Hindlimb muscle (tissue), 1 donor: ENCODE results near the gene NSUN4. TPM values are rescaled to one million over a fixed set of nuclear protein-coding genes. Genes with fewer than 3 reads are reported as not detected.
"Not testable (repeated sequence)": the region's sequence is repeated elsewhere in the genome, so short reads cannot be mapped to it uniquely, and the experiment has no call there.

Source experiments
- DNase-seq: peaks from one replicate; pipeline ENCODE4 v3.0.0-alpha.2; 2013
- polyA plus RNA-seq: library from polyadenylated mRNA; unstranded; fragments of 120-200 nt; gene quantifications from one replicate; pipeline ENCODE4 v1.2.1, GENCODE V29; 2013; ENCODE audit not compliant: insufficient read length

NSUN4 gene
- polyA plus RNA-seq, 1 donor = 16.3 TPM

DNA sequence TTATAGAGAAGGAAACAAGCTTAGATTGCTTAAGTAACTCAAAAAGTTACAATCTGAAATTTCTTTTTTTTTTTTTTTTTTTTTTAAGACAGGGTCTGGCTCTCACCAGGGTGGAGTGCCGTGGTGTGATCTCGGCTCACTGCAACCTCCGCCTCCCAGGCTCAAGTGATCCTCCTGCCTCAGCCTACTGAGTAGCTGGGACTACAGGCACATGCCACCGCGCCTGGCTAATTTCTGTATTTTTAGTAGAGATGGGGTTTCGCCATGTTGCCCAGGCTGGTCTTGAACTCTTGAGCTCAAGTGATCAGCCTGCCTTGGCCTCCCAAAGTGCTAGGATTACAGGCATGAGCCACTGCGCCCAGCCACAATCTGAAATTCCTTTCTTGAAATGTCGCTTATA is 27.1 kb downstream of the NSUN4 start:
- not testable (repeated sequence) for DNase-seq

DNA sequence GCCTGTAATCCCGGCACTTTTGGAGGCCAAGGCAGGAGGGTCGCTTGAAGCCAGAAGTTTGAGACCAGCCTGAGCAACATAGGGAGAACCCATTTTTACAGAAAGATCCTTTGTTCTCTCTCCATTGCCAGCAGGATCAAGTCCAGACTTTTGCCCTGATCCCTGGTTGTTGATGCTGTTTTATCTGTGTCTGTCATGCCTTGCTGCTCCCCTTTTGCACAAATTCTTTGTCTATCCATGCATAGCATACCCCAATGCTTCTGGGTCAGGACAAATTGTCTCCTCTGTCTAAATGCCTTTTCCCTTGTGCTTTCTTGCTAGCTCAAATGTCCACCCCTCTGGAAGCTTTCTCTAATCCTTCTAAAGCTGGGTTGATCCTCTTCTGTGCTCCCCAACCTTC is 28.2 kb downstream of the NSUN4 start:
- no peak for DNase-seq

GRCh38 chr1:46369542-46370213 is 29.1 kb downstream of the NSUN4 start:
- no peak for DNase-seq

GRCh38 chr1:46370214-46370633 is 29.6 kb downstream of the NSUN4 start:
- no peak for DNase-seq

DNA sequence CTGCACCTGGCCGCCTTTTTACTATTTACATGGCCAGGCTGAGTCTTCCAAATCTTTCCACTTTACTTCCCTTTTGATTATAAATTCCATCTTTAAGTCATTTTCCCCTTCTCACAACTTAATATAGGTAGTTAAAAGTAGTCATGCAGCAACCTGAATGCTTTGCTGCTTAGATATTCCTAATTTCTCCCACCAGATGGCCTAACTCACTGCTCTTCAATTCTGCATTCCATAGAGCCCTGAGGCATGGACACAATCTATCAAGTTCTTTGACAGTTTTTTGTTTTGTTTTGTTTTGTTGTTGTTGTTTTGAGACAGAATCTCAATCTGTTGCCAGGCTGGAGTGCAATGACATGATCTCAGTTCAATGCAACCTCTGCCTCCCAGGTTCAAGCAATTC is 31.8 kb downstream of the NSUN4 start:
- no peak for DNase-seq

DNA sequence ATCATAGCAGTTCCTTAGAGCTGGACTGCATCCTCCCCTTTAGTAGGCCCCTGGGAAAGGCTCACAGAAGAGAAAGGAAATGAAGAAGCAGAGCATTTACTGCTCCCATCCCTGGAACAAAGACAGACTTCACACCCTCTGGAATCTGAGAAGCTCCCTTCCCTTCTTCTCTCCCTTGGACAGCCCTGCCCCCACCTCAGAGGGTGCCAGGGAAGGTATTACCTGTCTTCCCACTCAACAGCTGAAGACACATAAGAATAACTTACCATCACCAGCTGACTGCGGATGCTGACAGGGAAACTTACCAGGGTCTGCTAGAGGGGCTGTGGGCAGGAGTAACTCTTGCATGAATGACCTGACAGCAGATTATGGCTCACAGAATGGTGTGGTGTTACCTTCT is 39.4 kb downstream of the NSUN4 start:
- no peak for DNase-seq

DNA sequence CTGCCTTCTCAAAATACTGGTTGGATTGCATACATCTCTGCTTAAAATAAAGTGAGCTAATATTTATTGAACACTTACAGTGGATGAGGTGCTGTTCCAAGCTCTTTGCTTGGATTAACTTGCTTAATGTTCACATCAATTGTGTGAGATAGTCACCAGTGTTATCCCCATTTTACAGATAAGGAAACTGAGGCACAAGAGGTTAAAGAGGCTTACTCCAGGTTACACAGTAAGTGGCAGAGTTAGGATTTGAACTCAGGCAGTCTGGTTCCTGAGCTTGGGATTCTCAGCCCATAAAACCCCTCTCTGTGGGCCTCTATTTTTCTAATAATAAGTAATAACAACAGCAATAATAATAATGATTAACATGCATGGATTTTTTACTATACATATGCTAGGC is 39.9 kb downstream of the NSUN4 start:
- DNase-seq = no peak

DNA sequence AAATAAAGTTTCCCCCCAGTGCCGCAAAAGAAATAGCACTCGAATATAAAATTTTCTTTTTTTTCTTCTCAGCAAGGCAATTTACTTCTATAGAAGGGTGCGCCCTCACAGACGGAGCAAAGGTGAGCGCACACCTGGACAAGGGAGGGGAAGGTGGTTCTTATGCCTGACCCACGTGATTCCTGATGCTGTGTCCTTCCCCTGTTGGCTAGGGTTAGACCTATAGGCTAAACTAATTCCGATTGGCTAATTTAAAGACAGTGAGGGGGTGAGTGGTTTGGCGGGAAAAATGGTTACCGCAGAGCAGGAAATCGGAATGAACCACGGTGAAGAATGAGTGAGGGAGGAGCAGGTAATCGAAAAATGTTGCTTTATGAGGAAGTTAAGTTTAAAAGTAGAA is 52.9 kb downstream of the NSUN4 start:
- DNase-seq = no peak

- DNase-seq = peak; percentile 67
These were observed 53.7 kb downstream of the NSUN4 start, which contains the start of gene FAAH for GRCh38 chr1:46394108-46394871. FAAH (plus strand) TSS chr1:46394317; CDS start chr1:46394349, 32 bp downstream.

DNA sequence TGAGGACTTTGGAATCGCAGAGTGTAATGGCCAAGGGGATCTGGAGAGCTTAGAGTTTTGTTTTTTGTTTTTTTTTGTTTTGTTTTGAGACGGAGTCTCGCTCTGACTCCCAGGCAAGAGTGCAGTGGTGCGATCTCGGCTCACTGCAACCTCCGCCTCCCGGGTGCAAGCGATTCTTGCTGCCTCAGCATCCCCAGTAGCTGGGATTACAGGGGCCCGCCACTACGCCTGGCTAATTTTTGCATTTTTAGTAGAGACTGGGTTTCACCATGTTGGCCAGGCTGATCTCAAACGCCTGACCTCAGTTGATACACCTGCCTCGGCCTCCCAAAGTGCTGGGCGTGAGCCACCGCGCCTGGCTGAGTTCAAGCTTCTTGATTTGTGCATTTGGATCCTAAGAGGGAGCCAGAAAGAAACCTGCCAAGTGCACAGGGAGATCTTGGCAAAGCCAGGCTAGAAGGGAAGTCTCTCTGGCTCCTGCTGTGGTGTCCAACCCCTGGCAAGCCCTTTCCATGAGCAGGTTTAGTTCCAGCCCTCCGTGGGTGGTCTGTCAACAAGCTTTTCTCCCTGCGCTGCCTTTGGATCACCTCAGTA is 54.4 kb downstream of the NSUN4 start:
- no peak for DNase-seq

DNA sequence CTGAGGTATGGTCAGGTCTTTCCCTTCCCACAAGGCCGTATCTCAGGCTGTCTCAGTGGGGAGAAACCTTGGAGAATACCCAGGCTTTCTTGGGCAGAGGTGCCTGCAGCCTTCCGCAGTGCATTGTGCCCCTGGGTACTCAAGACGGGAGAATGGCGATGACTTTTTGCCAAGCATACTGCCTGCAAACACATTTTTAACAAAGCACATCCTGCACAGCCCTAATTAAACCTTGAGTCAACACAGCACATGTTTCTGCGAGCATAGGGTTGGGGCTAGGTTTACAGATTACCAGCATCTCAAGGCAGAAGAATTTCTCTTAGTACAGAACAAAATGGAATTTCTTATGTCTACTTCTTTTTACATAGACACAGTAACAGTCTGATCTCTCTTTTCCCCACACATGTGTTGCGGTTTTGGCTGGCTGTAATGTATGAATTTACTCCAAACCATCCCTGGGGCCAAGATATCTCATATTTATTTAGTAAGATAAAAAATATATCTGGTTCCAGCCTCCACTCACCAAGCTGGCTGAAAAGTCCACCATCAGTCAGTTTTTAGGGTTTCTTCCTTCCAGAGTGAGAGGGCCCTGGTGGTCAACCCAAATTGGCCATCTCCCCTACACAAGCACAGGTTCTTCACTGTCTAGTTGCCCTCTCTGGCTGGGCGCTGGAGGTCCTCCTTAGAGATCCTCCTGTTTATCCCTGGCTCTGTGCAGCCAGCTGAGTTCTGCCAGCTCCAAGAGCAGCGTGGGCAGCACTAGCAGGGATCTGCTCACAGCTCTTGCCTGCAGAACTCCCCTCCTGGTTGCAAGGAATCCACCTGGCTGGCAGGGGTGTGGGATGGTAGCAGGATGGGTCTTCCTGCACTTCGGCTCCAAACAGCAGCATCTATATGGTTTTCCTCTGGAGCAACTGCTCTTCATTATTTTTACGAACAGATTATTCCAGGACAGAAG is 56.1 kb downstream of the NSUN4 start:
- no peak for DNase-seq

- DNase-seq = no peak
These were observed 58.7 kb downstream of the NSUN4 start for GRCh38 chr1:46399307-46399706.

DNA sequence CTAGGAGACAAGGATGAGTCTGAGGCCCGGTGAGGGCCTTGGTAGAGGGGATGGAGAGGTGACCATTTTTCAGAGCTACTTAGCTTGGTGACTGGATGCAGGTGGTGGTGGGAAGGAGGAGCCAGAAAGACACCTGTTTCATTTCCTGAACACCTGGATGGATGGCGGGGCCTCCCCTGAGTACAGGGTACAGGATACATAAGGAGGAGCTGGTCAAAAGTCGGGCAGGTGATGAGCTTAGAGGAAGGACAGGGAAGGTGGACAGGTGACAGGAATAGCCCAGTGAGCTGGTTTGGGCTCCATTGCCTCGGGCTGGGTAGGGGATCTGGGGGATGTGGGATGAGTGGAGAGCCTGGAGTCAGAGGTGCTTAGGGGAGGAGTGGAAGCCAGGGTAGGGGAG is 59.8 kb downstream of the NSUN4 start:
- no peak for DNase-seq

DNA sequence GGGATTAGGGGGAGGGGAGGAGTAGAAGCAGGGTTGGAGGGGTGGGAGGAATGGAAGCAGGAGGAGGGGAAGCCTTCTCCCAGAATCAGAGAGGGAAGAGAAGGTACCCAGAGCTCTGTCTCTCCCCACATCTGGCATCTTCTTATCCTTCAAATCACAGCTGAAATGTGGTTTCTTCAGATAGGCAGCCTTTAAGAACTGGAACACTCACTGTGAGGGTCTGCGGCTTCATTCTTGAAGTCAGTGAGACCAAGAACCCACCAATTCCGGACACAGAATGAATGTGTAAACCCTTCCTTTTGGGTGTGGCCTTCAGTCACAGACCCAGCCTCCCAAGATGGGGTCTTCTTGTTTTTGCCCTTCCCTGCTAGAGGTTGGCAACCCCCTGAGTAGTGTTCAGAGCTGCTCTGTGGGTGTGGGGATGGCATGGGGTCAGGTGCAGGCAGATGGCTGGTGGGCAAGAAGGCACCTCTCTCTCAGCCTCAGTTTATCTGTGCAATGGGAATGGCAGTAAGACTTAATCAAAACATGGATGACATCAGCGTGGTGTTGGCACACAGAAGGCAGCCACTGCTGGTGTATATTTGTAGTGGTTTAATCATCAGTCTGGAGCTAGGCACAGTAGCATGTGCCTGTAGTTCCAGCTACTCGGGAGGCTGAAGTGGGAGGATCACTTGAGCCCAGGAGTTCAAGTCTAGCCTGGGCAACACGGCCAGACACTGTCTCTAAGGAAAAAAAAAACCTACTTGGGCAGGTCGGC is 60.7 kb downstream of the NSUN4 start:
- no peak for DNase-seq

DNA sequence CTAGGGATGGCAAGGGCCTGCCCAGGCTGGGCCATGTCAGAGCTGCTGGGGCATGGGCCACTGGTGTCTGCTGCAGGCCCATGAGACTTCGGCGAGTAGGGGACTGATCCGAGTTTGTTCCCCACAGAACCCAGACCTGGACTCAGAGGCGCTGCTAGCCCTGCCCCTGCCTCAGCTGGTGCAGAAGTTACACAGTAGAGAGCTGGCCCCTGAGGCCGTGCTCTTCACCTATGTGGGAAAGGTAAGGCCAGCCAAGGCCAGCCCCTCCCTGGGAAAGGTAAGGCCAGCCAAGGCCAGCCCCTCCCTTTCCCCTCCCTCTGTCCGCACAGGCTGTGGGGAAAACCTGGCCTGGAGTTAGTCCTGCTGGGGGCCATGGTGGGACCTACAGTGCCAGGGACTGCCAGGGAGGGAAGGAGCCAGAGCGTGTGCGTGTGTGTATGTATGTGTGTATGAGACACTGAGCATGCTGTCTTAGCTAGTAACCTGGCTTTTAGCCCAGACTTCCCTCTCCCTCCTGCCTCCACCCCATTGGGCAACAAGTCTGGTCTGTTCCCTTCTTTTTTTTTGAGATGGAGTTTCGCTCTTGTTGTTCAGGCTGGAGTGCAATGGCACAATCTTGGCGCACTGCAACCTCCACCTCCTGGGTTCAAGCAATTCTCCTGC is 61.5 kb downstream of the NSUN4 start:
- DNase-seq = peak; percentile 49

DNA sequence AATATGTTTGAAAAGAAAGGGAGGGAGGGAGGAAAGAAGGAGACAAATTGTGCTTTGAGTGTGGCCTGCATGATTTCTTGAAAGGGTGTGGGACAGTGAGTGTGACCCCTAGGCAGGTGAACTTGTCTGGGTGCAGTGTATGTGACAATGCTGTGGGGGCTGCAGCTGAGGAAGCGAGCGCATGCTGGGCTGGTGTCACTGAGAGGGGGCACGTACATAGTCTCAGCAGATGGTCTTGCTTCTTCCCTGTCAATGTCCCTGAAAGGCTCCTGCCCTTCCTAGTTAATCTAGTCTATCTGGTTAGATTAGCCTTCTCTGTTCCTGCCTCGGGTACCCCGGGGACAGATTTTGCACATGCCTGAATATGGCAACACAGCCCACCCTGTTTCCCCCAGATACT is 63.3 kb downstream of the NSUN4 start:
- no peak for DNase-seq

GRCh38 chr1:46404482-46405196 is 64.0 kb downstream of the NSUN4 start:
- DNase-seq = no peak

DNA sequence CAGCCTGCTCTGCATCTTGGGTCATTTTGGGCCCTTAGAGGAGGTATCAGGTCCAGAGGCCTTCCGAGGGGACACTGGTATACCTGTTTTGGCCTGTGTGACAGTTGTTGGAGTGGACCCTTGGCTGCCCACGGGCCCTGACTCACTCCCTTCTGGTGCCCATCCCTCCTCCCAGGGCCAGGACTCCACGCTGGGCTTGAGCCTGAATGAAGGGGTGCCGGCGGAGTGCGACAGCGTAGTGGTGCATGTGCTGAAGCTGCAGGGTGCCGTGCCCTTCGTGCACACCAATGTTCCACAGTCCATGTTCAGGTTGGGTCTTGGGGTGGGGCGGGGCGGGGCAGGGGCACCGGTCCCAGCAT is 64.6 kb downstream of the NSUN4 start:
- no peak for DNase-seq

GRCh38 chr1:46405724-46406123 is 65.1 kb downstream of the NSUN4 start:
- DNase-seq = no peak

DNA sequence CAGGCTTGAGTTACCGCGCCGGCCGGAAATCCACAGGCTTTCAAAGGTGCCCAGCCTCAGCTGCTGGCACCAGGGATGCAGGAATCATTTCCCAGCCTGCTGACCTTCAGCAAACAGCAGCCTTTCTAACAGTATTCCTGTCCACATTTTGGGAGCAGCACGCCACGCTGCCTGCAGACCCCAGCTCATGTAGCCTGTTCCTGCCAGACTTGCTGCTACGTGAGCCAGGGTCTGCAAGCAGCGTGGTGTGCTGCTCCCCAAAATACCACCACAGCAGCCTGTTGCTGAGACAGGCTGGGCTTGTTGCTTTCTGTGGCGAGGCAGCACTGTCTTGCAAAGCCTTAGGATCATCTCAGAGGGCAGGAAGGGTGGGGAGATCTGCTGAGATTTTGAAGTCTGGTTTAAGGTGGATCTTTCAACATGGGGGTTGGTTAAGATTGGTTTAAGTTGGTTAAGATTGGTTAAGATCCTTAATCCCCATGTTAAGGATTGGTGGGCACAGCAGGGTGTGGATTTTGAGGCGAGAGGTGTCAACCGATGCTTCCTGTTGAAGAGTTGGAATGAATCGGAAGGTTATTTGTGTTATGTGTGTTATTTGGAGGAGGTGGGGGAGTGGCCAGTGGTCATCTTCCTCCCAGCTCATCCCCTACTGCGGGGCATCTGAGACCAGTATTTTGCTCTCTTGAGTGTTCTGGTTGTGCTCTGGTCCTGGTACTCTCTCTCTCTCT is 66.4 kb downstream of the NSUN4 start:
- DNase-seq = no peak
